ENCODE measurements around the gene TPSAB1.
"Not testable (repeated sequence)": the region's sequence is repeated elsewhere in the genome, so short reads cannot be mapped to it uniquely, and the experiment has no call there.

Gene TPSAB1

DNA sequence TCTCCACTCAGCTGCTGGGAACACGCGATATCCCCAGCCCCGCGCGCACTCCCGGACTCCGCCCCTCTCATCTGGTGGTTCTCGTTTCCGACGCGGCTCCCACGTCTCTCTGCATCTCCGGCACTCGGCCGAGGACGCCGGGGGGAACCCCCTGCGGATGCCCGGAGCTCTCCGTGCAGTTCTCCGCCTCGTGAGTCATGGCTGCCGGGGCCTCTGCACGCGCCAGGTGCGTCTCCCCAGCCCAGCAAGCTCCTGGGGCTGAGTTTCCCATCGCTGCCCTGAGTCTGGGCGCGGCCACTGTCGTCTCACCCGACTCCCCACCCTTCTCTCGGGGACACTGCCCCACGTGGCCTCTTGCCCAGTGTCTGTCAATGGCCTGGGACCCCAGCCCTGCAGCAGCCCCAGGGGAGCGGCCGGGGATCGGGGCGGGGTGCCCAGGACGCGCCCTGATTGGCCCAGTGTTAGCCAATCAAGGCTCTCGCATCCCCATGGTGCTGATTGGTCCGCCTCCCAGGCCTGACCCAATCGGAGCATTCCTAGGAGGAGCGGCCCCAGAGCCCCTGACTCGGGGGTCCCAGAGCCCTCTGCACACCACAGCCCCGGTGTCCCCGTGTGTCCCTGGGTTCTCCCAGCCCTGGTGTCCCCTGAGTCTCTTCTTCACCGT is 13.3 kb downstream of the TPSAB1 start:
- DNase-seq, result not testable (repeated sequence)

DNA sequence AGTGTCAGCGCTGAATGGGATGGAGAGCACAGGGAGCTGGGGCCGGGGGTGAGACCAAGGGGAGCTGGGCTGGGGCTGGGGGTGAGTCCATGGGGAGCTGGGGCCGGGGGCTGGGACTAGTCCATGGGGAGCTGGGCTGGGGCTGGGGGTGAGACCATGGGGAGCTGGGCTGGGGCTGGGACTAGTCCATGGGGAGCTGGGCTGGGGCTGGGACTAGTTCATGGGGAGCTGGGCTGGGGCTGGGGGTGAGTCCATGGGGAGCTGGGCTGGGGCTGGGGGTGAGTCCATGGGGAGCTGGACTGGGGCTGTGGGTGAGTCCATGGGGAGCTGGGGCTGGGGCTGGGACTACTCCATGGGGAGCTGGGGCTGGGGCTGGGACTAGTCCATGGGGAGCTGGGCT is 14.3 kb downstream of the TPSAB1 start:
- not testable (repeated sequence) for DNase-seq

DNA sequence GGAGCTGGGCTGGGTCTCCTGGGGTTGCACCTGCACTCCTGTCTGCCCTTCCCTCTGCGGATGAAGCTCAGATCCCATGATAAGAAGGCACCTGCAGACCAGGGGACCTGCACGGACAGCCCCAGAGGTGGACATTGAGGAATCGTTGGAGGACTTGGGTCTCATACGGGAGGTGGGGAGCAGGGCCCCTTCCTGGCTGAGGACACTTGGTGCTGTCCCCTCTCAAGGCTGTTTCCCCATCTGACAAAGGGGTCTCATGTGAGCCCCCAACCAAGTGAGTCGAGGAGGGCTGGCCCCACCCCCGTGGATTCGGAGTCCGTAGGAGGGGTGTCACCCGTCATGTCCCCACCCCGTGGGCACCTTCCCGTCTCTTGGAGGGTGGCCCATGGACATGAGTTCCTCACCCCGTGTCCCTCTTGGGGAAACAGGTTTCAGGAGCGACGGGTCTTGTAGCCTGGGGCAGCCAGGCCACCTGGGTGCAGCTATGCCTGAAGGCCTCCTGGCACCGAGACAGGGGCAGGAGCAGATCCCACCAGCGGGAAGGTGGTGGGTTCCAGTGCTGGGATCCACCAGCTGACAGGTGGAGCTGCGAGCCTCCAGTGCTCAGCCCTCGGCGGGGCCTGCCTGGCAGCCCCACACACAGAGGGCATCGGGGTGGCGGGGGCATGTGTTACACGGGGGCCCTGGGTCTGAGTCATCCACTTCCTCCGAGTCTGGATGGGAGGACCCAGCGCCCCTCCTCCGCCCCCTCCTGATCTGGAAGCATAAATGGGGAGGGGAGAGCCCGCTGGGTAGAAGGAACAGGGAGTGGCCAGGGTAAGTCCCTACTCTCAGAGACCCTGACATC is 15.0 kb downstream of the TPSAB1 start, which contains the start of gene TPSD1:
TPSD1 (plus strand) TSS at position 794 of the 847 bp plus-strand sequence. CDS start 212 bp downstream, outside the sequence.
- not testable (repeated sequence) for DNase-seq

DNA sequence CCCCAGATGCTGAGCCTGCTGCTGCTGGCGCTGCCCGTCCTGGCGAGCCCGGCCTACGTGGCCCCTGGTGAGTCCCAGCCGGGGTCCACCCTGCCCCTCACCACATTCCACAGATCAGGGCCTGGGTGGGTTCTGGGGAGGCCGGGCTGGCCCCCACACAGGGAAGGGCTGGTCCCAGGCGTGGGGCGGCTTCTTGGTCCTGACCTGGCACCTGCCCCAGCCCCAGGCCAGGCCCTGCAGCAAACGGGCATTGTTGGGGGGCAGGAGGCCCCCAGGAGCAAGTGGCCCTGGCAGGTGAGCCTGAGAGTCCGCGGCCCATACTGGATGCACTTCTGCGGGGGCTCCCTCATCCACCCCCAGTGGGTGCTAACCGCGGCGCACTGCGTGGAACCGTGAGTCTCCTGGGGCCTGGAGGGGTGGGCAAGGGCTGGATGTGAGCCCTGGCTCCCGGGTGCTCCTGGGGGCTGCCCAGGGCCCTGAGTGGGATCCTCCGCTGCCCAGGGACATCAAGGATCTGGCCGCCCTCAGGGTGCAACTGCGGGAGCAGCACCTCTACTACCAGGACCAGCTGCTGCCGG is 15.9 kb downstream of the TPSAB1 start:
- DNase-seq, result not testable (repeated sequence)

DNA sequence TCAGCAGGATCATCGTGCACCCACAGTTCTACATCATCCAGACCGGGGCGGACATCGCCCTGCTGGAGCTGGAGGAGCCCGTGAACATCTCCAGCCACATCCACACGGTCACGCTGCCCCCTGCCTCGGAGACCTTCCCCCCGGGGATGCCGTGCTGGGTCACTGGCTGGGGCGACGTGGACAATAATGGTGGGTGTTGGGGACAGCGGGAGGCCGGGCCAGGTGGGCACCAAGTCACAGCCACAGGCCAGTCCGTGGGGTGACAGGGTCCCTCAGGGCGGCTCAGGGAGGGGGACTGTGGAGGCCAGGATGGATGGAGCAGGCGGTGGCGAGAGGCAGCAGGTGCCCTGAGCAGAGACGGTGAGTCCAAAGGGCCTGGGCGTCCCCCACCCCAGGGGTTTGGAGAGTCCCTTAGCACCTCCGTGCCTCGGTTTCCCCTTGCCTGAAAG is 16.4 kb downstream of the TPSAB1 start:
- DNase-seq, result no peak

DNA sequence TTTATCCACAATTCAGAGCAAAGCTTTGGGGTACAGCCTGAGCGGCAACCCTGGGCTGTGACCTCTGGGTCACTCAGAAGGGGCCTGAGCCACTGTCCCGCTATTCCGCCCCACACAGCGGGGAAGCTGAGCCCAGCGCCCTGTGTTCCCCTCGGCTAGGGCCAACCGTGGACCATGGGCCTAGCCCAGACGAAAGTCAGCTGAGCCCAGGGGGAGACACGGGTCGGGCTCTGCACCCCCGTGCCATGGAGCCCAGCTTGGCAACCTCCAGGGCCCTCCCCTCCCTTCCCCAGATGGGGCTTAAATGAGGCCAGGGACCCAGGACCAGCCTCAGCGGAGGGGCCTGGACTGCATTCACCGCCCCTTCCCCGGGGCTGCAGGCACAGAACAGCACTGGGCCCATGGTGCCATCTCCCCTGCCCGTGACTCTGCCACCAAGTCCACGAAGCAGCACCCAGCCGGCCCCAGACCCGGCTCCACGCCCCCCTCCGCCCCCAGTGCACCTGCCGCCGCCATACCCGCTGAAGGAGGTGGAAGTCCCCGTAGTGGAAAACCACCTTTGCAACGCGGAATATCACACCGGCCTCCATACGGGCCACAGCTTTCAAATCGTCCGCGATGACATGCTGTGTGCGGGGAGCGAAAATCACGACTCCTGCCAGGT is 17.2 kb downstream of the TPSAB1 start:
- no peak for DNase-seq

DNA sequence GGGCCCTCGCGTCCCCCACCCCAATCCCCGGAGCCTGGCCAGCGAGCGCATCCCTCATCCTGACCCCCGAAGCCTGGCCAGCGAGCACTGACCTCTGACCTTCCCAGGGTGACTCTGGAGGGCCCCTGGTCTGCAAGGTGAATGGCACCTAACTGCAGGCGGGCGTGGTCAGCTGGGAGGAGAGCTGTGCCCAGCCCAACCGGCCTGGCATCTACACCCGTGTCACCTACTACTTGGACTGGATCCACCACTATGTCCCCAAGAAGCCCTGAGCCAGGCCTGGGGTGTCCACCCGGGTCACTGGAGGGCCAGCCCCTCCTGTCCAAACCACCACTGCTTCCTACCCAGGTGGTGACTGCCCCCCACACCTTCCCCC is 17.7 kb downstream of the TPSAB1 start:
- DNase-seq, result no peak

DNA sequence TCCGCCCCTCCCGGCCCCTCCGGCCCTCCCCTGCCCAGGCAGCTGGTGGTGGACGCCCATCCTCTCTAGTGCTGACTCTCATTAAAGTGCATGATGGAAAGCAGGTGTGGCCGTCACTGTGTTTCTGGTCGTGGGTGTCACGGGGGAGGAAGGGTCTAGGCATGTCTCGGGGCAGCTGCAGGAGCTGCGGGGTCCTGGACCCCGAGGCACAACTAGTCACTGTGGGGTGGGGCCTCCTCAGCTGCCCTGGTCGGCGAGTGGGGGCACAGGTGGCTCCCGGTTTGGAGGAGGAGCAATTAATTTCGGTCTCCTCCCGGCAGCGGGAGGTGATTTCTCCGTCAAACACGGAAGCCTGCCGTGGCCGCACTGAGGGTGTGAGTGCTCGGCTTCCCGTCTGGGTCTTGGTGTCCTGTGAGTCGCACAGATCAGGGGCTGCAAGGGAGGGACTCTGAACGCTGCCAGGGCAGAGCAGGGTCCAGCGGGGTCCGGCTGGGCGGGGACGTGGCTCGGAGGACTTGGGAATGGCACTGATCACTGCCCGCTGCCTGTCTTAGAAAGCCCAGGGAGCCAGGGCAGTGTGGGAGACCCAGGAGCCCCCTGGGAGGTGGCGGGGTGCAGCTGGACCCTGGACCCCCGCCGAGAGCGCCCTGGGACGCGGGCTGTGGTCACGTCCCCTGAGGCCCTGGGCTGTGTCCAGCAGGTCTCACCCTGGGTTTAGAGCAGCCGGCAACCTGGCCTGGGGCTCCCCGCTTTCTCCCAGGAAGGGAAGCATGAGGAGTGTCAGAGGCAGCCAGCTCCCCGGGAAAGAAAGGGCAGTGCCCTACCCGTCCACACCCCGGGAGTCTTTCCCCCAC is 18.6 kb downstream of the TPSAB1 start:
- no peak for DNase-seq

DNA sequence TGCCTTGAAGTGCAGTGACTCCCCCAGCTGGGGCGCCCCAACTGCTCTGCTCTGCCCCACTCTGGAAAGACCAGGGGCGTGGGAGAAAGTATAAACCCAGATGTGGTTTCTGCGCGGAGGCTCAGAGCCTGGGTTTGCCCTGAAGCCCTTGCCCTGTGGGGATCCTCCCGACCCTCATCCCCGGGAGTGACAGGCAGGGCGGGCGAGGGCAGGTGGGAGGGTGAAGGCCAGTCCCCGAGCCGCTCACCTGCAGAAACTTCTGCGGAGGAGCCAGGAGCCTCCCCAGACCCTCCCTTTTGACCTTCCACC is 19.2 kb downstream of the TPSAB1 start:
- DNase-seq, result no peak

DNA sequence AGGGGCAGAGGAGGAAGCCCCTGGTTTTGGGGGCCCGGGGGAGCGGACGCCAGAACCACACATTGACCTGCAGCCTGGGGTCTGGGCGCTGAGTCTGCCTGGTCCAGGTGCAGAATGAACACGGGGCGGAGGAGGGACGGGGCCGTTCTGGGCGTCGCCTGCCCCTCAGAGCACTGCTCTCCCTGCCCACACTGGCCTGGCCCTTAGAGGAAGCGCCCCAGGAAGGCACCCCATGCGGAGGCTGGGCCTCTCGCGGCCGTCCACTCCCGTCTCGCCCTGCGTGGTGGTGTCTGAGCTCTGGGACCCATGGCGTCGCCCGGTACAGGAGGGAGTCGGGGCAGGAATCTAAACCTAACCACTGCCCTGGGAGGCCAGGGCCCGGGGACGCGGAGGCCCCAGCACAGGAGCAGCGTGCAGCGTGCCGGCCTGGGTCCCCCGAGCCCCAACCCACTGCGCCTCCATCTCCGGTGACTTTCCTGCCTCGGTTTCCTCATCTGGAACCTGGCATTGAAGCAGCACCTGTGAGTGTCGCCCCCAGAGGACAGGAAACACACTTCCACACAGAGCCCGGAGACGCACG is 19.7 kb downstream of the TPSAB1 start:
- DNase-seq, result no peak

DNA sequence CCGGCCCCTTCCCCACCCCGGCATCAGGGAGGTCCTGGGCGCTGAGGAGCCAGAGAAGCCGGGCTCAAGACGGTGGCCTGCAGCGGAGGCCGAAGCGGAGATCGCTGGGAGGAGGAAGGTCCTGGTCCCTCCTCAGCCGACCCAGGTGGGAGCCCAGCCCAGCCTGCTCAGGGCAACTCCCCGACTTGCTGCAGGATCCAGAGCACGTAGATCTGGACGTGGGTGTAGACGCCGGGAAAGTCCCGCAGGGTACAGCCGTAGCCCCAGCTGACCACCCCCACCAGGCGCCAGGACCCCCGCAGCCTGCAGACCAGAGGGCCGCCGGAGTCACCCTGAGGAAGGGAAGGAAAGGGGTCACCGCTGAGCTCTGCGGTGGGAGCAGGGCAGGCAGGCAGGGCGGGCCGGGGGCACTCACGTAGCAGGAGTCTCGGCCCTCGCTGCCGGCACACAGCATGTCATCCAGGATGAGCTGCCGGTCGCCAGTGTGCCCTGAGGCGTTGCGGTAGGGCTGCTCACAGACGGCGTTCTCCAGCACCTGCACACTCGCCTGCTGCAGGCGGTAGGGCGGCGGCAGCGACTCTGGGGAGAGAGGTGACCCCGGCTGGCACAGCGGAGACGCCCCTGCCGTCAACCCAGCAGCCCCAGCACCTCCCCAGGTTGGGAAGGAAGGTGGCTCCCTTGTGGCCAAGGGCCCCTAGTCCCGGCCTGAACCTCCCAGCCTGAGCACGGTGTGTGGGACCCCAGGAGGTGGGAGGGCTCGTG is 20.8 kb downstream of the TPSAB1 start:
- no peak for DNase-seq

DNA sequence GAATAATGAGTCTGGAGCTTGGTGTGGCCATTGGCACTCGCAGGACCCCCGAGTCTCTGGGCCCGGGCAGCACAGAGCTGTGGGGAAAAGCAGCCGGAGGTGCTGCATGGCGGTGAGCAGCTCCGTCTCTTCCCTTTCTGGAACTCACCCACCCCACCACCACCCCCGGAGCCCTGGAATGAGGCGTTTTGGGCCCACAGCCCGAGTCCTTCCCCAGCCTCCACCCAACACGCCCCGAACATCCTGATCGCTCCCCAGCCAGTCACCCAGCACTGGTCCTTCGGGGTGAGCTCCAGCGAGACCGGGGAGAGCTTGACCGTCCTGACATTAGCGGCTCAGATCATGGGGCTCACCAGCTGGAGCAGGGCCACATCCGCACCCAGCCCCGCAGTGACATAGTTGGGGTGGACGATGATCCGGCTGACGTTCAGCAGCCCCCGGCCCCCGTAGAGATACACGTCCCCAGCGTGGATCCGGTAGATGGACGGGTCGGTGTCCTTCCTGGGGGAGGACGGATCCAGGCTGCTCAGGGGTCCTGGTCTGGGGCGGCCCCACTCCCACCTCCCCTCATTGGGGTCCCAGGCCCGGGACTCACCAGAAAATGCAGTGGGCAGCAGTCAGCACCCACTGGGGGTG is 21.8 kb downstream of the TPSAB1 start:
- no peak for DNase-seq

DNA sequence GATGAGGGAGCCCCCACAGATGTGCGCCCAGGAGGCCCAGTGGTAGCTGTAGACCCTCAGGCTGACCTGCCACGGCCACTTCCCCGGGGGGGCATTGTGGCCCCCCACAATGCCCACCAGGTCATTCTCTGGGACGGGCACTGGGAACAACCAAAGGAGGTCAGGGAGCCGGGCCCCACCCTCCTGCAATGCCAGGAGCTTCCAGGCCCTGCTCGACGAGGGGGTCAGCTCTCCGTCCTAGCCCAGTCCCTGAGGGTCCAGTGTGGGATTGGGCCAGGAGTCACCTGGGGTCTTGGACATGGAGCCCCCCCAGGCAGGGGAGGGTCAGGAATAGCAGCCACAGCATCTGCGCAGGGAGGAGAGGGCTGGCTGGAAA is 22.3 kb downstream of the TPSAB1 start:
- no peak for DNase-seq

DNA sequence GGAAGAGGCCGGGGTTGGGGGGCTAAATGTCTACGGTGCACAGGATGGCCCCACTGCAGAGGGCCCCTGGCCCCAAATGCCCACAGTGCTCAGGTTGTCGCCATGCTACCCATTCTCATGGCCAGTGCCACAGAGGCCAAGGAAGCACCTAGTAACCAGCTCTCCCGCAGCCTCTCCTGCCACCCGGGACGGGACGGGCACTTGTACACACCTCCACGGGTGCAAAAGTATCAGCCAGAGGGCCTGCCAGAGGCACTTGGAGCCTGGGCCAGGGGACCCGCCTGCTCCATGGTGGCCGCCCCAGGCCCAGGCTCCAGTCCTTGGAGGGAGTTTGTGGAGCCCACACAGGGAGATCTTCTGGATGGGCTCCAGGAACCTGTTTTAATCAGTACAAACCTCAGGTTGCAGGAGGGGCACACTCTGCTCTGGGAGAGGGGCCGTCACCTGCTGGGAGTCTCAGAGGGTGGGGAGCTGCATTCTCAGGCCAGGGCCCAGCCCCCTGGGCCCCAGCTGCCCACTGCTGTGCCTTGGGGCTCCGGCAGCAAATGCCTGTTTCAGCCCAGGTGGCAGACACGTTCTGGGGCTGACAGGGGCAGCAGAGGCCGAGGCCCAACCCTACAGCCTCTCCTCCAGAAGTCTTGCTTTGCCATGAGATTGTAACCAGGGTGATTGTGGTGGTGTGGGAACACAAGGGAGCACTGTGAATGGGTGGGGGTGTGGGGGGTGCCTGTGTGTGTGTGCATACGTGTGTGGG is 23.3 kb downstream of the TPSAB1 start:
- DNase-seq, result no peak

DNA sequence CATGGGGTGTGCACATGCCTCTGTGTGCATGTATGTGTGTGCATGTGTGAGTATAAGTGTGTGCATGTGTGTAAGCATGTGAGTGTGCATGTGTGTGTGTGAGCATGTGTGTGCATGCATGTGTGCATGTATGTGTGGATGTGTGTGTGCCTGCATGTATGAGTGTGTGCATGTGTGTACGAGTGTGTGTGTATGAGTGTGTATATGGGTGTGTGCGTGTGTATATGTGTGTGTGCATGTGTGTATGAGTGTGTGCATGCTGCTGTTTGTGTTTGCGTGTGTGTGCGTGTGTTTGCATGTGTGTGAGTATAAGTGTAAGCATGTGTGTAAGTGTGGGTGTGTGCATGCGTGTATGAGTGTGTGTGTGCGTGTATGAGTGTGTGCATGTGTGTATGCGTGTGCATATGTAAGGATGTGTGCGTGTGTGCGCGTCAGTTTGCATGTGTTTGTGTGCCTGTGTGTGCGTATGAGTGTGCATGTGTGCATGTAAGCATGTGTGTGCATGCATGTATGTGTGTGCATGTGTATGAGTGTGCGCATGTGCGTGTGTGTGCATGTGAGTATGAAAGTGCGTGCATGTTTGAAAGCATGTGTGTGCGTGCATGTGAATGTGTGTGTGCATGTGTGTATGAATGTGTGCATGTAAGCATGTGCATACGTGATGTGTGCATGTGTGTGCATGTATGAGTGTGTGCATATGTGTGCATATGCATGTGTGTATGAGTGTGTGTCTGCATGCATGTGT is 24.0 kb downstream of the TPSAB1 start:
- DNase-seq, result no peak

DNA sequence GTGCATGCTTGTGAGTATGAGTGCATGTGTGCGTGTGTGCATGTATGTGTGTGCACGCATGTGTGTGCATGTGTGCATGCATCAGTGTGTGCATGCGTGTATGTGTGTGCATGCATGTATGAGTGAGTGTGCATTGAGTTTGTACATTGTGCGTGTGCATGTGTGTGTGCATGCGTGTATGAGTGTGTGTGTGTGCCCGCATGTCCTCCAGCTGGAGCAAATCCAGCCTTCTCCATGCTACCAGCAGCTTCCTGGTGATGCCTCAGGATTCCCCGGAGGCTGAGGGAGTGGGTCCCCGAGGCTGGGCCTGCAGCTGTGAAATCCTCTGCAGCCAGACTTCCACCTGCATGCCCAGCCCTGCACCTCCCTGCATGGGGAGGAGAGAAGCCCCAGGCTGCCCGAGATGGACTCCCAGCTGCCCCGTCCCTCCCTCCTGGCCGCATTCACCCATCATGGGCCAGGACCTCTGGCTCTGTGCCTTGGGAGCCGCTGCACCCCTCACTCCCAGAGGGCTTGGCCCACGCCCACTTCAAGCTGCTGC is 24.7 kb downstream of the TPSAB1 start:
- no peak for DNase-seq

DNA sequence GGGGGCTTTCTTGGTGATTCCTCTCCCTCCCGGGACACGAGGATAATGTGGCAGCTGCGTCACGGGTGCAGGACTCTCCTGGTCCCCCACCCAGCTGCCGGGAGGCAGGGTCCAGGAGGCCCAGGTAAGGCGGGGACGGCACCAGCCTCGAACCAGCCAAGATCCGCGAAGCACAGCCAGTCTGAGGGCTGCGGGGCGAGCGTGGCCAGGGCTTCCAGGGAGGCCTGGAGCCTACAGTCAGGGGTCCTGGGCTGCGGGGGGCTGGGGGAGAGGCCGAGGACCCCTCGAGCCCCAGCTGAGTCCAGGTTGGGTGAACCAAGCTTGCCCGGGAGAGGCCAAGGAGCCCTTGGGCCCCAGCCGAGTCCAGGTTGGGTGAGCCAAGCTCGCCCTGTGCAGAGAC is 25.3 kb downstream of the TPSAB1 start:
- DNase-seq, result no peak

DNA sequence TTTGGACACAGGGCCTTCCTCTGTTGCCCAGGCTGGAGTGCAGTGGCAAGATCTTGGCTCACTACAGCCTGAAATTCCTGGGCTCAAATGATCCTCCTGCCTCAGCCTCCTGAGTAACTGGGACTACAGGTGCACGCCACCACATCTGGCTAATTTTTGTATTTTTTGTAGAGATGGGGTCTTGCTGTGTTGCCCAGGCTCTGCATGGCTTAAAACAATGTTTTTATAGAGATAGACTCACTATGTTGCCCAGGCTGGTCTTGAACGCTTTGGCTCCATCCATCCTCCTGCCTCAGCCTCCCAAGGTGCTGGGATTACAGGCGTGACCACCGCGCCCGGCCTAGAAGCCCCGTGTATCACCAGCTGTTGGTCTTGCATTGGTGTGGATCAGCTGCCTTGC is 28.9 kb downstream of the TPSAB1 start:
- not testable (repeated sequence) for DNase-seq

DNA sequence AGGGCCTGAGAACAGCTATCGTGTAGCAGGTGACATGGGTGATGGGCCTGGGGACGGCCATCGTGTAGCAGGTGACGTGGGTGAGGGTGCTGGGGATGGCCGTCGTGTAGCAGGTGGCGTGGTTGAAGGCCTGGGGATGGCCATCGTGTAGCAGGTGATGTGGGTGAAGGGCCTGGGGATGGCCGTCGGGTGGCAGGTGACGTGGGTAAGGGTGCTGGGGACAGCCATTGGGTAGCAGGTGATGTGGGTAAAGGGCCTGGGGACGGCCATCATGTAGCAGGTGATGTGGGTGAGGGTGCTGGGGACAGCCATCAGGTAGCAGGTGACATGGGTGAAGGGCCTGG is 30.8 kb downstream of the TPSAB1 start:
- DNase-seq, result peak; percentile 84
